GM19043 (cell line): Measurements from ENCODE around the gene APBA1.

Source experiments
- ATAC-seq: cut with Tn5 transposase; IDR thresholded peaks from one replicate; pipeline ENCODE4 v1.9.1; 2021; ENCODE audit warnings: low read depth; ENCODE audit not compliant: unreplicated experiment

Gene APBA1

DNA sequence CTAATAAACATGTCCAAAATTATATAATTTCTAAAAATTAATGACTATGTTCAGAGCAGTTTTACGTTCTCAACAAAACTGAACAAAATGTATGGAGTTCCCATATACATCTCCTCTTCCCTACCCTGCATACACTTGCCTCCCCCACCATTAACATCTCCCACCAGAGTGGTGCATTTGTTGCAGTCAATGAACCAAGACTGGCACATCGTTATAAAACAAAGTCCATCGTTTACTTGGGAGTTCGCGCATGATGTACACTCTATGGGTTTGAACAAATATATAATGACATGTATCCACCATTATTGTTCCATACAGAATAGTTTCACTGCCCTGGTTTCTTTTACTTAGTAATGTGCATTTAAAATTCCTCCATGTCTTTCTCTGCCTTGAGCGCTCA, 130.1 kb downstream of the APBA1 start:
- ATAC-seq = no peak

DNA sequence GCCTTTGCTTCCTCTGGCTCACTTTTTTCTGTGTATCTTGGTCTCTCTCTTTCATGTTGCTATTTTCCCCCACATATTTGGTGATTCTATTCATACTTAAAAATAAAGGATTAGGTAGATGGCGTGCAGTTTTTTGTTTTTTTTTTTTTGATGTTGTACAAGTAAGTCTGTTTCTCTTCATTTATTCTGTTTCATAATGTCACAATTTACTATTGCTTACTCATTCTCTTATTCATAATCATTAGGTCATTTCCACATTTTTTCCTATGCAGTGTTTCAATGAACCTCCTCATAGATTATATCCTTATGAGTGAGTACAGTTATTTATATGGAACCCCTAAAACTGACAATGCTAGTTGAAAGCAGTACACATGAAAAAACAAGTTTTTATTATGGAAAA, 136.3 kb downstream of the APBA1 start:
- no peak for ATAC-seq

DNA sequence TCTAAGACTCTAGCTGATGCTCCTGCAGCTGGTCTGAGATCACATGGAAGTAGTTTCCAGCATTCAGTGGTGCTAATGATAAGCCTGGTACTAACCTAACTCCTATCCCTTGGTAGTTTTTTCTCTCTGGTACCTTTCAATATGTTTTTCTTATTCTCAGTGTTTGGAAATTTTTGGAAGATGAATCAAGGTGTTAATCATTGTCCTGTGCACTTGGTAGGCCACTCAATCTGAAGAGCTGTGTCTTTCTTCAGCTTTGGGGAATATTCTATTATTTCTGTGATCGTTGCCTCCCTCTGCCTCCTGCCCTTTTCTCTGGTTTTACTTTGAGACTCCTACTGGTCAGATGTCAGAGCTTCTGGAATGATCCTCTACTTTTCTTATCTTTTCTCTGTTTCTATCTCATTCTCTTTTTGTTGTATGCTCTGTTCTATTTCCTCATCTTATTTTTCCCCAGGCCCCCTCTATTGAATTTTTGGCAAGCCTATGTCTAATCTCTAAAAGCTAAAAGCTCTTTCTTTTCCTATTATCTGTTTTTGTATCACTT, 136.8 kb downstream of the APBA1 start:
- ATAC-seq = no peak

DNA sequence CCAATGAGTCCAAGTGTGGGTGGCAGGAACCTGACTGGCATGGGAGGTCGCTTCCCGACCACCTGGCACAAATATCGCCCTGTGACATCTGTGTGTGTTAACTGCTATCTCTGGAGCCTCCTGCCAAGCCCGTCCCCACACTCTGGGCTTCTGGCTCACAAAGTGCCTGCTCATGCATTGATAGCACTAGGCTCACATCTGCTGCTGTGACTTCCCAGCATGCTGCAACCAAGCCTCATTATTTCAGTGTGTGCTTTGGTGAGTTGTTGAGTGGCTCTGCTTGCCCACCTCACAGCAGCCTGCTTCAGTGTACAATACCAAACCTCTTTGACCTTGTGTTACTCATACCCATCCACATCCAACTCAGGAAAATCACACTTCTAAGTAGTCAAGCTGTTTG, 139.8 kb downstream of the APBA1 start:
- no peak for ATAC-seq

DNA sequence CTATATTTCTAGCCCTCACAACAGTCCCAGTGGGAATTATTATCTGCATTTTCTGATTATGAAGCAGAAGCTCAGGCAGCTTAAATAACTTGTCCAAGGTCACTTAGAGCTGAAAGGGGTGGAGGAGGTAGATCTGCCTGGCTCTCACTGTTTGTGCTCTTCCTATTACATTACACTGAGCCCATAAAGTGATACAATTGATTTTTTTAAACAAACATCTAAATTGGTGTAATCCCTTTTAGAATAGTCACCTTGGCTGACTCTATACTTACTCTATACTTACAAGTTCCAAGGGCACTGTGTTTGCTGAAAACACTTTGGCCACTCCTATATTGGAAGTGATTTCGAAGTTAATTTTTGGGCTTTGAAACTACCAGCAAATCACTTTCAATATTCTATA, 144.7 kb downstream of the APBA1 start:
- ATAC-seq = no peak

DNA sequence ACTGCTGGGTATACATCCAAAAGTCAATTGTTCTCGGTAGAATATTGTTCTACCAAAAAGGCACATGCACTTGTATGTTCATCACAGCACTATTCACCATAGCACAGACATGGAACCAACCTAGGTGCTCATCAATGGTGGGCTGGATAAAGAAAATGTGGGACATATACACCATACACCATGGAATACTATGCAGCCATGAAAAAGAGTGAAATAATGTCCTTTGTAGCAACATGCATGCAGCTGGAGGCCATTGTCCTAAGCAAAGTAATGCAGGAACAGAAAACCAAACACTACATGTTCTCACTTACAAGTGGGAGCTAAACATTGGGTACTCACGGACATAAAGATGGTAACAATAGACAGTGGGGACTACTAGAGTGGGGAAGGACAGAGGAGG, 145.5 kb downstream of the APBA1 start:
- no peak for ATAC-seq

DNA sequence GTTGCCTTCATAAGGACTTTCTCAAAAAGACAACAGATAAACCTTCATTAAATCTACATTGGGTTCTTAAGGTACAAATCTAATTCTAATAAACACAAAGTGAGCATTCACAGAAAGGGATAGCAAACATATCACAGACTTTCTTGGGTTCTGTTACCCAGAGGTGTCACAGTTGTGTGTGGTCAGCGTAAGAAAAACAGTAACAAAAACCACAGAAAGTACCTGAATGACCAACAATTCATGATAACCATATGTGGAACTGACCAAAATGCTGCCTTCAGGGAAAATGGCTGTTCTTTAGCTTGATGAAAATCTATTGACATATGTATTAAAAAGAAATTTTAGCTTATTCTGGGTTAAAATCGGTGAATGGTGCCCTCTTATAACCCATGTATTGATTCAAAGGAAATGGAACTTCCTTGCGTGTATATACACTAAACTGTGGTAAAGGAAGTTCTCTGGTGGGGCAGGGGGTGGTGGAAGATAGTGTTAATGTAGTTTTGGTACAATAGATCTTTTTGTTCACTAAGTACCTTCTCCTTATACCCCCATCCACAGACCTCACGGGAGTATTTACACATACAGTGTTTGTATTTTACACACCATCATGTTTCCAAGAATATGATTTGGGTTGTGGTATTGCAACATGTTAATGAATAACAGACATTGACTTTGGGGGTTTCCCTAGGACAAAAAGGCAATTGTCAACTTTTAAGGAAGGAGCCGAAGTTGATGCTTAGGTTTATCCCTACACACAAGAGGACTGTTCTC, 152.5 kb downstream of the APBA1 start:
- peak; percentile 84 for ATAC-seq

DNA sequence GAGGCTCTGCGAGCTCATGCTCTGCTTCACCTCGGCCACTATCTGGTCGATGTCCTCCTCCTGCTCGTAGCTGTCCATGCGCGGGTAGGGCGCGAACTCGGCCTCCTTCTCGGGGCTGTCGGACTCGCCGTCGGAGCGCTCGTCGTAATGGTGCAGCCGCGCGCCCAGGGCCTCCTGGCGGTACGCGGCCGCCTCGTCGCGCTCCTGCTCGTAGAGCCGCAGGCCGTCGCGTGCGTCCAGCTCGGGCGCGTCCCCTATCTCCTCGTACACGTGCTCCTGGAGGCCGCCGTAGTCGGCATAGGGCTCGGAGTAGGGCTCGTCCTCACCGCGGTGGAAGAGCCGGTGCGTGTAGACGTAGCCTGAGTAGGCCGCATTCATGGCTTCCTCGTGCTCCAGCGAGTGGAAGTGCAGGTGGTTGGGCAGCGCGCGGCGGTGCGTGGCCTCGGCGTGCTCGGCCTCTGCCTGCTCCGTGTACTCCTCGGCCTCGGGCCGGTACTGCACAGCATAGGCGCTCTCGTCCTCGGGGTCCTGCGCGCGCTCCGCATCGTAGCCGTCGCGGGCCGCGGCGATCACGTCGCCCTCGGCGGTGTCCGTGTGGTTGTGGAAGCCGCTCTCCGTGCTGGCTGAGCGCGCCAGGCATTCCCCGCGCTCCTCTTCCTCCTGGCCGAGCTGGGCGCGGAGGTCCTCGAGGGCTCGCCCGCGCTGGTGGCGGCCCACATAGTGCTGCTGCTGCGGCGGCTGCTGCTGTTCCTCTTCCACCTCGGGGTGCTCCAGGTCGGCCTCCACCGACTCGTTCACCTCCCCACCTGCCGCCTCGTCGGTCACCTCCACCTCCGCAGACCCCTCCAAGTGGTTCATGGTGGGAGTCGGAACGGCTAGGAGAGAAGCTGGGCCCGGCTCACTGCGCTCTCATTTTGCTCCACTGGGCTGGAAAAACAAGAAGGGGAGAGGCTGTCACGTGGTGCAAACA, 155.5 kb downstream of the APBA1 start:
- ATAC-seq = no peak

DNA sequence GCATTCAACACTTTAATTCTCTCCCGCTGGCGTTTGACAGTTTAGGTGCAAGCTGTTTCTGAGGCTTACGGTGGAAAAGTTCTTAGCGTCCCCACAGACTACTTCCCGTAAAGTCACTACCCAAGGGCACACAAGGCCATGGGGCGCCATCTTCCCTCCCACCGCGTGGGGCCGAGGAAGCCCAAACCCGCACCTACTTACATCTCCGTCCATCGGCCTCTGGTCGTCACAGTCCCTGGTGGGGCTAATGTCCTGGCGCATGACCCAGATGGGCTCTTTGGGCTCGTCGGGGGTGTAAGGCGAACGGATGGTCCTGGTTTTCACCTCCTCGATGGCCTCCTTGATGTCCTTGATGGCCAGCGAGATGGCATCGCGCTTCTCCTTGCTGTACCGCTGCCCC, 156.4 kb downstream of the APBA1 start:
- no peak for ATAC-seq

DNA sequence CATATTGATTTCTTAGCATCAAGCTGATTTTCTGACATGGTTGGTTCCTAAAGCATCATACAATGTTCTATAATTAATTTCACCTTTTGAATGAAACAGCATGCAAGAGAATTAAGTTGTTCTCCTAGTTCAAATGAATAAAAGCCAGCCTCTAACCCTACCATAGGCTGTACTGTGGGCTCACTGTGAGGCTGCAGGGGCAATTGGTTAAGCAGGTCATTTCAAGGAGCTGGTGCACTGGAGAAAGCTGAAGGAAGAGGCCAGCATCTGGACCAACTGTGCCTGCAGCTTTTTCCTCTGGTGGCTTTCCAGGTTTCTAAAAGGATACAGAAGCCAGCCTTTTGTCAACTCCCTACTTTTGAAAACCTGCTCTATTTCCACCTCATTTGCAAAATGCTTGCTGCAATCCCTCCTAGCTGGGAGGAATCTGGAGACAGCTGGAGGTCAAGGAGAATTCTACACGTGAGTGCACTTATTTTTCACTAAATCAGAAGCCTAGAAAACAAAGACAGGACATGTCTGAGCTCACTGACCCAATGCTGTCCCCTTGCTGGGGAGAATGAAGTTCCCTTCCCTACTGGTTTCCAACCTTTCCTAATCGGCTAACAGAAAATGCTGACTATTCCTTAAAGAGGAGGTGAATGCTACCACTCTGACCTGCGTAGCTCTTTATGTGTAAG, 158.9 kb downstream of the APBA1 start:
- ATAC-seq = no peak

DNA sequence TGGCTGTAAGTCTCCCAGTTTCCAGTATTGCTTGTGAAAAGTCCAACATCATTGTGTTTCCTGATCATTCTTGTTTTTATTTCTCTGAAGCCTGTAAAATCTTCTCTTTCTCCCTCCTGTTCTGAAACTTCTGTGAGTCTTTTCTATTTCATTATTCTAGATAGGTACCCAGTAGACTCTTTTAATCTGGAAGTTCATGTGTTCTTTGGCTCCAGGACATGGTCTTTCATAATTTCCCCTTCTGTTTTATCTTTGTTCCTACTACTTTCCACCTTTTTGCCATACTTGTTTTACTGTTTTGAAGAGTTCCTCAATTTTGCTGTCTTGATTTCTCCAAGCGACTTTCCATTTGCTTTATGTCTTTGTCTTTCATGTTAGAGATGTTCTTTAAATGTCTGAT, 168.1 kb downstream of the APBA1 start:
- ATAC-seq = no peak

DNA sequence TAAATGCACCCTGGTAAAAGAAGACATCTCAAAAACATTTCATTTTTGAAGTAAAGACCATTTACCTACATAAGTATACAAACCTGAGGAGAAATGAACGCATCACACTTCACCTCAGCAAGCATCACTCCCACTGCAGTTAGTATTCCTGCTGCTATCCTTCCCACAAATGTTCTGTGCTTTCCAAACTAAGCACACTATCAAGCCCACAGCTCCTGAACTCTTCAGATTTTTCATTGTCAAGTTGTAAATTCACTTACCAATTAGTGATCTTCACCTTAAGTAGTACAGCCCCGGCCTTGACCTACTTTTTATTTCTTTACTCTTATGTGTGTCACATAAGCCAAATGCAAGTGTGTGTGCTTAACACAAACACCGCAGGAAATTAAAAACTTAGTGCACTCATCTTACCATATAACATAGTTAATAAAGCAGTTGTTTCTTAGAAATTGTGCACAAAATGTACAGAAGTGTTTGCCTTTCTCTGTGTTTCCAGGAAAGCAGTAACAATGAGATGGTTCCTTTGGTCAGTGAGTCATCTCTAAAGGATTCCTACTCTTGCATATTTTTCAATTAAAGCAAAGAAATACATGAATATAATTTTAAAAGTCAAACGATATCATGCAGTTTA, 169.4 kb downstream of the APBA1 start:
- no peak for ATAC-seq

DNA sequence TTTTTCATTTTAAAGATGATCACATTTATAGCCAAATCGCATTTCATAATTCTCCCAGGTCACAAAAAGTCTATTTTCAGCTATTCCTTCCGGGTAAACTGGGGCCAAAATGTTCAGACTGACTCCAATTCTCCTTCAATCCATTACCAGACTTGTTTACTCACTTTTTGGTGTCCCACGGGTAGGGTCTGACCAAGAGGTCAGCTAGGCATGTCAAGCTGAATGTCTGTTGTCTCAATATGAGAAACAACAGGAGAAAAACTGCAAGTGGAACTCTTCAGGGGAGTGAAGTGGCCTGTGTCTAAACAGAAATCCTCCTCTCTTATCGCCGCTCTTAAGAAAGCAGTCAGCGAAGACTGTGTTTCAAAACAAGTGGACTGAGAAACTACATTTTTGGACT, 171.3 kb downstream of the APBA1 start:
- no peak for ATAC-seq

DNA sequence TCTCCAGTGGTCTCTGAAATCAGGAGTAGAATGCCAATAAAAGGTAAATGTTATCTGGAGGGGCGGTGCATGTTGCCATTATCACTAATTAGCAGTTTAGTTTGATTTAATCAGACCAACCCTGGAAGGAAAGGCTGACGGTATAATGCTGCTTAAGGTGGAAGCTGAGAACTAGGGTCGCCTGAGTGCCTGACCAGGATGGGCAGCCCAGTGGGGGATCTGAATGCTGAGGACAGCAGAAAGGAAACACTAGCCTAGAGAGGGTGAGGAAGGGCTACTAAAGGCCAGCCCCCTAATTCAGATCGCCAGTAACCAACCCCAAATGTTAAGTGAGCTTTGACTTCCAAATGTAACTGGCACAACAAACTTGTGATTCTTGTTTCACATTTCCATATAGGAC, 172.2 kb downstream of the APBA1 start:
- no peak for ATAC-seq

DNA sequence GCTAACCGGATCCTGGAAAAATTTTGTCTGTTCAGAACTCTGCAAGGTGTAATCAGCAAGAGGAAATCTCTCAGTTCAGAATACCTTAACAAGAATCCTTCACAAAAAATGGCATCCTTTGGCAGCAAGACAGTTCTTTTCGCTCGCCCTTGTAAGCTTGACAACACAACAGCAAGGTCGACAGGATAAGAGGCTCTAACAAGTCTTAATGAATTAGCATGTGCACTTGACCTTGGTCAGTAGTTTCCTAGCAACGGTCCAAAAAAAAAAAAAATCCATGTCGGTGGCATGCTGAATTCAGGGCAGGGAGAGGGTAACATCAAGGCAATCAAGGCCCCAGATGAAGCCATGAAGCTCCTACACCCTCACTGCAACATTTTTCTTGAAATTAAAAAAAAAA, 172.8 kb downstream of the APBA1 start:
- ATAC-seq = no peak

DNA sequence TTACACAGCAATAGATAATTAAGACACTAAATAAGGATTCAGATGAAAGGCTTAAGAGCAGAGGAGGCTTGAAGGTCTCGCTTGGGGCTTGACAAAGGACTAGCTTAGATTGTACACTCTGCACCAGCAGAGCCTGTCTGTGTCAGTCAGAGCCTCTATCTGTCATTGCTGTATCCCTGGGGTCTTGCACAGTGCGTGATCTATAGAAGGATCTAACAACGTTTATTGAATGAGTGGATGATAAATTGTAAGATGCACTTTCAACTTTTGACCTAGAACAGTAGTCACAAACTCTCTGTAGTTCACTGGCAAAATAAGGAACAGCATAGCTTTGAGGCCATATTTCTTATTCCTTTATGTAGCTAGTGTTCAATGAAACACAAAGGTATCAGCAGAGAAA, 173.7 kb downstream of the APBA1 start:
- ATAC-seq = no peak

DNA sequence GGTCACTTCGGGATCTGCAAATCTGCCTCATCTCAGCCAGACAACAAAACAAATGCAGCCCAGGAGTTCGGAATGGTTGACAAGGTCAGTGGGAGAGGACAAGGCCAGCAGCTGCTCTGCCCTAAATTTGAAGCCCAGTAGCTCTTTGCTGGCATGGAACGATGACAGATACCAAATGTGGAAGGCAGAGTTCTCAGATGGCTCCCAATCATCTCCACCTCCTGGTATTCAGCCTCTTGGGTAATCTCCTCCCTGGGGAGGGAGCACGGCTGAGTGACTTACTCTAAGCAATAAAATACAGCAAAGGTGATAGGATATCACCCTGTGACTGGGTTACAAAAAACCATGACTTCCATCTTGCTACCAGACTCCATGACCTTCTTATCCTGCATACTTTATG, 174.4 kb downstream of the APBA1 start:
- ATAC-seq = no peak

DNA sequence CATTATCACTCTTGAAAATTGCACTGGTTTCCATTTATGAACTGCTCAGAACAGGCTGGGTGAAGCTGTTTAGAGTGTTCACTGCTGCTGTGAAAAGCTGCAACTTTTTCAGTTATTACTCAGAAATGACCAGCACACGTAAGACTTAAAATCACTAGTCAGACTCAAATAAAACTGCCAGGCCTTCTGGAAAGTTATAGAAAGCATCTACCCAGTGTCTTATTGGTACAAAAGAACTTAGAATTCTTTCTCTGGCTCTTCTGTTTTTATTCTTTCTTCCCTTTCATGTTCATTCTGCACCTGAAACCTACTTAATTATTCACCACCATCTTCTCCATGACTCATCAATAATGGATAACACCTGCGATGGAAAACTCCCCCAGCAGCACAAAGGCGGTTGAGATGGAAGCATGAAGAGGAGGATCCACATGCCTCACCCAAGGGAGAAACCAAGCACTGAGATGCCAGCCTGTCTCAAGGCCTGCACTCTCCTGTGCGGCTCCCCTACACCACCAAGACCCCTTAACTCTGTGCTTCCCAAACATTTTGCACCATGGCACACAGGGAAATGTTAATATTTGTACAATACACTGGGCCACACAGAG, 175.2 kb downstream of the APBA1 start:
- no peak for ATAC-seq

DNA sequence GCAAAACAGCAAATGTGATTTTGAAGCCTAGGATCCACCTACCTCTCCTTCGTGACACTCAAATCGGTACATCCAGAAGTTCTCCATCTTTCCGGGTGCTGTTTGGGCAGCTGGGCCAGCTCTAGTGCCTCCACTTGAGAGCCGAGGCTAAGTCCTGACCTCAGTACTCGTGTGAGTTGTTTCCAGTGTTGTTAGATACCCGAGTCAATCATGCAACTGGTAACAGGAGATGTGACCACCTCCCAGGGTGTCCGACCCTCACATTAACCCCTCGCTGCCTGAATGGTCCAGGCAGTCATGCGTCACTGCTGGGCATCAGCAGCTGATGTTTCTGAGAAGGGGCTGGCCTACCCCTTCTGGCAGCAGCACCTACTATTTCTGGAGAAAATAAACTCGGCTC, 176.9 kb downstream of the APBA1 start:
- ATAC-seq = no peak

DNA sequence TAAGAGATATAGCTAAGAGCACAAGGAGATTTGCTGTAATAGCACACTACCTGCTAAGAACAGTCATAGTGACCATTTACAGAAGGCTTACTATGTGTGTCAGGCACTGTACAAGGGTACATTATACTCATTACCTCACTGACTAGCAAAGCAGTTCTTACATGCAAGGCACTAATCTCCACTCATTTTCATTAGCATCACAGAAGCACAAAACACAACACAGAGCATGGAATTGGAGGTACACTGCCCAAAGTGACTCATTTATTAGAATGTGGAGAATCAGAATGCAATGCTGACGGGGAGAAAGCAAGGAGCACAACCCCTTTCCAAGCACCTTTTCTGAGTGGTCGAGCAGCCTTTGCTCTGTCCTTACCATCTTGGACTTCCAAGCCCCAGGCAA, 177.4 kb downstream of the APBA1 start:
- ATAC-seq = no peak
